HCT116 (cell line): Measurements from ENCODE around the gene RPS6KA2. TPM values are rescaled to one million over a fixed set of nuclear protein-coding genes. Genes with fewer than 3 reads are reported as not detected.

Experiments used
- ATAC-seq: fragments of 200-7000 bp; cut with Tn5 transposase; 2 replicates; pipeline ENCODE4 v1.9.1; 2020; ENCODE audit warnings: mild to moderate bottlenecking, moderate library complexity
- BruUV-seq: library from RNA; stranded (reverse); fragments of 400-500 nt; replicated peaks from 2 replicates; lab custom pipeline; 2021; lab: Mats Ljungman, UMichigan
- CTCF ChIA-PET: fragments of 300-600 bp; sonication (Branson Sonifier 250); formaldehyde crosslinking; loops from one replicate; lab custom pipeline; 2021; ENCODE audit warnings: antibody characterized with exemption; lab: Charles Lee
- POLR2A ChIA-PET: fragments of 300-600, 350-600 bp; sonication (Branson Sonifier 250); formaldehyde crosslinking; loops from one replicate; lab custom pipeline; 2021; ENCODE audit warnings: antibody characterized with exemption; lab: Charles Lee
- RAD21 ChIA-PET, 2 experiments: fragments of 300-600 bp; sonication (Branson Sonifier 250); formaldehyde crosslinking; loops; one replicate each; lab custom pipeline; 2023; ENCODE audit warnings: low total read pairs in 2 of 2; ENCODE audit not compliant: uncharacterized antibody in 2 of 2, unreplicated experiment in 2 of 2, low non-redundant PET in 1 of 2; lab: Charles Lee
- DNase-seq: peaks from one replicate; pipeline ENCODE4 v3.0.0-alpha.2; 2010; ENCODE audit warnings: low read depth, low spot score
- H2AFZ ChIP-seq: fragments of 200-600 bp; shearing (Covaris generic), sonication (generic); 2 replicates; pipeline ENCODE4 v1.6.1; 2017; ENCODE audit warnings: low read depth, mixed run types, mixed read lengths, antibody characterized with exemption, low read length; ENCODE audit not compliant: poor library complexity, severe bottlenecking
- H3K27ac ChIP-seq: 2 replicates; pipeline ENCODE4 v1.5.1; 2012; ENCODE audit warnings: low read depth, low read length
- H3K27me3 ChIP-seq: fragments of 200-600 bp; sonication (generic); 2 replicates; pipeline ENCODE4 v1.6.1; 2016; ENCODE audit warnings: mixed run types, low read length, mixed read lengths; ENCODE audit not compliant: insufficient read depth
- H3K36me3 ChIP-seq, 2 experiments: fragments of 200-500 bp in 1 of 2; fragments of 200-600 bp in 1 of 2; sonication (Bioruptor generic) in 1 of 2; sonication (generic) in 1 of 2; 2 replicates each; pipeline versions ENCODE4 v1.5.1 to v1.6.1; 2014 to 2016; ENCODE audit warnings: low read length in 2 of 2, inconsistent platforms in 1 of 2, mixed read lengths in 1 of 2, mixed run types in 1 of 2; ENCODE audit not compliant: insufficient read depth in 2 of 2, control insufficient read depth in 1 of 2
- H3K4me1 ChIP-seq, 2 experiments: fragments of 200-600 bp in 1 of 2; sonication (generic) in 1 of 2; 2 replicates each; pipeline versions ENCODE4 v1.5.1 to v1.6.1; 2012 to 2017; ENCODE audit warnings: low read length in 2 of 2, inconsistent platforms in 1 of 2, mild to moderate bottlenecking in 1 of 2, mixed read lengths in 1 of 2, mixed run types in 1 of 2, moderate library complexity in 1 of 2; ENCODE audit not compliant: insufficient read depth in 2 of 2, control insufficient read depth in 1 of 2
- H3K4me2 ChIP-seq: fragments of 200-600 bp; sonication (generic); 2 replicates; pipeline ENCODE4 v1.6.1; 2017; ENCODE audit warnings: mixed run types, low read length, mixed read lengths
- H3K4me3 ChIP-seq, 2 experiments: fragments of 200-600 bp in 1 of 2; sonication (generic) in 1 of 2; replicated peaks in 1 of 2; 2 replicates each; pipeline ENCODE4 v1.5.1; 2011 to 2016; ENCODE audit warnings: low read length in 2 of 2, control low read depth in 1 of 2, low read depth in 1 of 2, mild to moderate bottlenecking in 1 of 2, mixed read lengths in 1 of 2, mixed run types in 1 of 2
- H3K79me2 ChIP-seq: fragments of 200-600 bp; sonication (generic); 2 replicates; pipeline ENCODE4 v1.6.1; 2017; ENCODE audit warnings: mild to moderate bottlenecking, mixed run types, low read length, moderate library complexity, mixed read lengths; ENCODE audit not compliant: insufficient read depth
- H3K9ac ChIP-seq: fragments of 200-600 bp; sonication (generic); 2 replicates; pipeline ENCODE4 v1.6.1; 2016; ENCODE audit warnings: low read length, mixed read lengths
- H3K9me2 ChIP-seq: fragments of 200-600 bp; sonication (generic), shearing (Covaris generic); 2 replicates; pipeline ENCODE4 v1.6.1; 2017; ENCODE audit warnings: mixed run types, mild to moderate bottlenecking, moderate library complexity; ENCODE audit not compliant: insufficient read depth
- H3K9me3 ChIP-seq, 2 experiments: fragments of 200-500 bp in 1 of 2; fragments of 200-600 bp in 1 of 2; sonication (Bioruptor generic) in 1 of 2; sonication (generic) in 1 of 2; 2 replicates each; pipeline ENCODE4 v1.6.1; 2014 to 2017; ENCODE audit warnings: low read length in 2 of 2, mixed read lengths in 2 of 2, inconsistent platforms in 1 of 2, low read depth in 1 of 2, mild to moderate bottlenecking in 1 of 2, mixed run types in 1 of 2, moderate library complexity in 1 of 2; ENCODE audit not compliant: control insufficient read depth in 1 of 2, insufficient read depth in 1 of 2
- H4K20me1 ChIP-seq: fragments of 200-600 bp; sonication (generic), shearing (Covaris generic); 2 replicates; pipeline ENCODE4 v1.6.1; 2017; ENCODE audit warnings: mixed run types, mild to moderate bottlenecking, moderate library complexity; ENCODE audit not compliant: insufficient read depth
- ATF3 ChIP-seq: IDR thresholded peaks from 2 replicates; pipeline ENCODE4 v1.6.1; 2012
- CEBPB ChIP-seq: IDR thresholded peaks from 2 replicates; pipeline ENCODE4 v1.6.1; 2012; ENCODE audit warnings: low read depth
- EGR1 ChIP-seq: IDR thresholded peaks from 2 replicates; pipeline ENCODE4 v1.6.1; 2012; ENCODE audit warnings: low read depth
- ELF1 ChIP-seq: IDR thresholded peaks from 2 replicates; pipeline ENCODE4 v1.6.1; 2012; ENCODE audit warnings: low read depth, borderline replicate concordance
- EZH2 ChIP-seq: fragments of 200-600 bp; sonication (generic); IDR thresholded peaks from 2 replicates; pipeline ENCODE4 v1.6.1; 2017; ENCODE audit warnings: antibody characterized with exemption, mixed run types
- EZH2phosphoT487 ChIP-seq: fragments of 200-600 bp; IDR thresholded peaks from 2 replicates; pipeline ENCODE4 v1.6.1; 2018; ENCODE audit warnings: antibody characterized with exemption, borderline replicate concordance
- FOSL1 ChIP-seq: IDR thresholded peaks from 2 replicates; pipeline ENCODE4 v1.6.1; 2012; ENCODE audit warnings: low read depth
- MAX ChIP-seq: IDR thresholded peaks from 2 replicates; pipeline ENCODE4 v1.6.1; 2012
- RAD21 ChIP-seq: IDR thresholded peaks from 2 replicates; pipeline ENCODE4 v1.6.1; 2012; ENCODE audit warnings: low read depth, mild to moderate bottlenecking
- SIN3A ChIP-seq: IDR thresholded peaks from 2 replicates; pipeline ENCODE4 v1.6.1; 2012; ENCODE audit warnings: low read depth
- TCF7L2 ChIP-seq: IDR thresholded peaks from 2 replicates; pipeline ENCODE4 v1.7.0; 2011; ENCODE audit warnings: borderline replicate concordance, inconsistent platforms; ENCODE audit not compliant: insufficient read depth, insufficient read length; ENCODE audit errors: extremely low read depth
- ZBTB33 ChIP-seq: IDR thresholded peaks from 2 replicates; pipeline ENCODE4 v1.6.1; 2011; ENCODE audit warnings: mild to moderate bottlenecking, low read length, moderate library complexity; ENCODE audit not compliant: insufficient replicate concordance; ENCODE audit errors: extremely low read depth
- ZFX ChIP-seq: fragments of 450-650 bp; IDR thresholded peaks from 2 replicates; pipeline ENCODE4 v1.6.1; 2017
- intact Hi-C: fragments of 100-400 bp; cut with micrococcal nuclease; formaldehyde crosslinking; loops from 2 replicates; pipeline ENCODE4 v1.10.0; 2022
- total RNA-seq: library from RNA; stranded (reverse); gene quantifications from one replicate; pipeline ENCODE4 v1.2.1, GENCODE V29; 2021; ENCODE audit not compliant: unreplicated experiment

RPS6KA2 gene
- total RNA-seq, 1 experiment from 2014 or later = 8.5 TPM

- ATAC-seq = no peak
- no peak overlapping the region for H3K4me2 ChIP-seq
- no peak overlapping the region for H3K27ac ChIP-seq
- POLR2A ChIA-PET = no interaction called here
- H3K9me2 ChIP-seq = no peaks in the 10 kb centered on the region
- intact Hi-C loops = no loop called here
- H2AFZ ChIP-seq = no peak overlapping the region
- no peaks in the 10 kb centered on the region for H4K20me1 ChIP-seq
- H3K4me3 ChIP-seq = no peak overlapping the region
- no peak for TF ChIP-seq ATF3
- TF ChIP-seq ZBTB33 = no peak
- TF ChIP-seq EZH2 = no peak
- TF ChIP-seq, all 23 proteins: peak for 0
- Histone ChIP-seq H3K4me1 (peaks cover 0 to 10% of the 10 kb centered on the region in 2 experiments; a peak in 2 of 4 replicates), H3K36me3 (no peaks in the 10 kb centered on the region), H3K27me3 (no peaks in the 10 kb centered on the region), H3K9ac (no peak overlapping the region), H3K9me3 (no peaks in the 10 kb centered on the region), H3K79me2 (no peaks in the 10 kb centered on the region)
- BruUV-seq = no TSS peak
- DNase-seq = no peak
- CTCF ChIA-PET = no interaction called here
- RAD21 ChIA-PET = no interaction called here
These were observed 119.1 kb downstream of the RPS6KA2 start for GRCh38 chr6:166507809-166508564.

- Histone ChIP-seq H2AFZ (no peak overlapping the region), H3K36me3 (no peaks in the 10 kb centered on the region), H3K9me3 (no peaks in the 10 kb centered on the region), H3K9ac (no peak overlapping the region), H3K79me2 (no peaks in the 10 kb centered on the region), H4K20me1 (no peaks in the 10 kb centered on the region), H3K4me3 (no peak overlapping the region), H3K4me1 (peaks cover 0 to 5% of the 10 kb centered on the region in 2 experiments; a peak in 2 of 4 replicates), H3K27me3 (no peaks in the 10 kb centered on the region), H3K4me2 (no peak overlapping the region), H3K9me2 (no peaks in the 10 kb centered on the region), H3K27ac (no peak overlapping the region)
- ChIA-PET POLR2A (no interaction called here), RAD21 (no interaction called here), CTCF (no interaction called here)
- DNase-seq (no peak), ATAC-seq (no peak)
- BruUV-seq = no TSS peak
- intact Hi-C loops = no loop called here
- no peak for TF ChIP-seq FOSL1
- no peak for TF ChIP-seq TCF7L2
- no peak for TF ChIP-seq RAD21
- TF ChIP-seq MAX = no peak
- no peak for TF ChIP-seq EGR1
- no peak for TF ChIP-seq EZH2
- TF ChIP-seq SIN3A = no peak
- TF ChIP-seq EZH2phosphoT487 = no peak
- no peak for TF ChIP-seq CEBPB
- TF ChIP-seq ZFX = no peak
- no peak for TF ChIP-seq ELF1
These were observed 119.7 kb downstream of the RPS6KA2 start for GRCh38 chr6:166507380-166507779.
